GM23338 (cell line): ENCODE data around the gene PRSS27.

ENCODE experiments used
- CREB1 ChIP-seq: fragments of 250-450 bp; sonication (Bioruptor Pico); IDR thresholded peaks from 2 replicates; pipeline ENCODE4 v1.5.0; 2020; ENCODE audit warnings: low read depth, mild to moderate bottlenecking, moderate library complexity
- EZH2 ChIP-seq: fragments of 200-600 bp; sonication (generic); IDR thresholded peaks from one replicate; pipeline ENCODE4 v1.8.0; 2017; ENCODE audit warnings: antibody characterized with exemption, mild to moderate bottlenecking, low read depth; ENCODE audit not compliant: unreplicated experiment
- EZH2phosphoT487 ChIP-seq: fragments of 200-600 bp; sonication (generic); IDR thresholded peaks from one replicate; pipeline ENCODE4 v1.8.1; 2018; ENCODE audit warnings: antibody characterized with exemption; ENCODE audit not compliant: unreplicated experiment
- JUNB ChIP-seq: IDR thresholded peaks from one replicate; pipeline ENCODE4 v1.6.1; 2016; ENCODE audit warnings: antibody characterized with exemption; ENCODE audit not compliant: unreplicated experiment
- POLR2AphosphoS5 ChIP-seq: IDR thresholded peaks from 2 replicates; pipeline ENCODE4 v1.6.1; 2016; ENCODE audit warnings: antibody characterized with exemption, low read depth
- ZNF114 ChIP-seq: fragments of 250-450 bp; sonication (Bioruptor Pico); IDR thresholded peaks from 2 replicates; pipeline ENCODE4 v1.5.0; 2020; ENCODE audit warnings: mild to moderate bottlenecking, moderate library complexity
- ZNF331 ChIP-seq: fragments of 250-450 bp; sonication (Bioruptor Pico); IDR thresholded peaks from 2 replicates; pipeline ENCODE4 v1.5.0; 2020; ENCODE audit warnings: low read depth, mild to moderate bottlenecking, moderate library complexity
- TF ChIP-seq, protein P1 (sequence below), 2 experiments: fragments of 200-600 bp in 1 of 2; sonication (generic) in 1 of 2; conservative IDR thresholded peaks; 2 replicates each; pipeline versions ENCODE4 v1.5.1 to v1.6.1; 2016 to 2017; ENCODE audit warnings: antibody characterized with exemption in 2 of 2, low read depth in 2 of 2, mild to moderate bottlenecking in 2 of 2, moderate library complexity in 1 of 2
- TF ChIP-seq, protein P2 (sequence below): IDR thresholded peaks from one replicate; pipeline ENCODE4 v1.6.1; 2018; ENCODE audit warnings: antibody characterized with exemption; ENCODE audit not compliant: unreplicated experiment
- TF ChIP-seq, protein P3 (sequence below): IDR thresholded peaks from 2 replicates; pipeline ENCODE4 v1.6.1; 2016; ENCODE audit warnings: antibody characterized with exemption

DNA sequence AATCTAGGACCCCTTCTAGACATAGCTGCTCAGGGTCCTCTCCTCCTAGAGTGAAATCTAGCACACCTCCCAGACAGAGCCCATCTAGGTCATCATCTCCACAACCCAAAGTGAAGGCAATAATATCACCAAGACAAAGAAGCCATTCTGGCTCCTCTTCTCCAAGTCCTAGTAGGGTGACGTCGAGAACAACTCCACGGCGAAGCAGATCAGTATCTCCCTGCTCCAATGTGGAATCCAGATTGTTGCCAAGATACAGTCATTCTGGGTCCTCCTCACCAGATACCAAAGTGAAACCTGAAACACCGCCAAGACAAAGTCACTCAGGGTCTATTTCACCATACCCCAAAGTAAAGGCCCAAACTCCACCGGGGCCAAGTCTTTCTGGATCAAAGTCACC, 43.1 kb upstream of the PRSS27 start:
- TF ChIP-seq, protein P1, sequence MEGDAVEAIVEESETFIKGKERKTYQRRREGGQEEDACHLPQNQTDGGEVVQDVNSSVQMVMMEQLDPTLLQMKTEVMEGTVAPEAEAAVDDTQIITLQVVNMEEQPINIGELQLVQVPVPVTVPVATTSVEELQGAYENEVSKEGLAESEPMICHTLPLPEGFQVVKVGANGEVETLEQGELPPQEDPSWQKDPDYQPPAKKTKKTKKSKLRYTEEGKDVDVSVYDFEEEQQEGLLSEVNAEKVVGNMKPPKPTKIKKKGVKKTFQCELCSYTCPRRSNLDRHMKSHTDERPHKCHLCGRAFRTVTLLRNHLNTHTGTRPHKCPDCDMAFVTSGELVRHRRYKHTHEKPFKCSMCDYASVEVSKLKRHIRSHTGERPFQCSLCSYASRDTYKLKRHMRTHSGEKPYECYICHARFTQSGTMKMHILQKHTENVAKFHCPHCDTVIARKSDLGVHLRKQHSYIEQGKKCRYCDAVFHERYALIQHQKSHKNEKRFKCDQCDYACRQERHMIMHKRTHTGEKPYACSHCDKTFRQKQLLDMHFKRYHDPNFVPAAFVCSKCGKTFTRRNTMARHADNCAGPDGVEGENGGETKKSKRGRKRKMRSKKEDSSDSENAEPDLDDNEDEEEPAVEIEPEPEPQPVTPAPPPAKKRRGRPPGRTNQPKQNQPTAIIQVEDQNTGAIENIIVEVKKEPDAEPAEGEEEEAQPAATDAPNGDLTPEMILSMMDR (conservative IDR thresholded peaks at IDR 0.05; ENCODE audit: low read depth in 2 of 2), result no peak
- TF ChIP-seq POLR2AphosphoS5, result no peak
- TF ChIP-seq EZH2phosphoT487, result no peak
- TF ChIP-seq, protein P2, sequence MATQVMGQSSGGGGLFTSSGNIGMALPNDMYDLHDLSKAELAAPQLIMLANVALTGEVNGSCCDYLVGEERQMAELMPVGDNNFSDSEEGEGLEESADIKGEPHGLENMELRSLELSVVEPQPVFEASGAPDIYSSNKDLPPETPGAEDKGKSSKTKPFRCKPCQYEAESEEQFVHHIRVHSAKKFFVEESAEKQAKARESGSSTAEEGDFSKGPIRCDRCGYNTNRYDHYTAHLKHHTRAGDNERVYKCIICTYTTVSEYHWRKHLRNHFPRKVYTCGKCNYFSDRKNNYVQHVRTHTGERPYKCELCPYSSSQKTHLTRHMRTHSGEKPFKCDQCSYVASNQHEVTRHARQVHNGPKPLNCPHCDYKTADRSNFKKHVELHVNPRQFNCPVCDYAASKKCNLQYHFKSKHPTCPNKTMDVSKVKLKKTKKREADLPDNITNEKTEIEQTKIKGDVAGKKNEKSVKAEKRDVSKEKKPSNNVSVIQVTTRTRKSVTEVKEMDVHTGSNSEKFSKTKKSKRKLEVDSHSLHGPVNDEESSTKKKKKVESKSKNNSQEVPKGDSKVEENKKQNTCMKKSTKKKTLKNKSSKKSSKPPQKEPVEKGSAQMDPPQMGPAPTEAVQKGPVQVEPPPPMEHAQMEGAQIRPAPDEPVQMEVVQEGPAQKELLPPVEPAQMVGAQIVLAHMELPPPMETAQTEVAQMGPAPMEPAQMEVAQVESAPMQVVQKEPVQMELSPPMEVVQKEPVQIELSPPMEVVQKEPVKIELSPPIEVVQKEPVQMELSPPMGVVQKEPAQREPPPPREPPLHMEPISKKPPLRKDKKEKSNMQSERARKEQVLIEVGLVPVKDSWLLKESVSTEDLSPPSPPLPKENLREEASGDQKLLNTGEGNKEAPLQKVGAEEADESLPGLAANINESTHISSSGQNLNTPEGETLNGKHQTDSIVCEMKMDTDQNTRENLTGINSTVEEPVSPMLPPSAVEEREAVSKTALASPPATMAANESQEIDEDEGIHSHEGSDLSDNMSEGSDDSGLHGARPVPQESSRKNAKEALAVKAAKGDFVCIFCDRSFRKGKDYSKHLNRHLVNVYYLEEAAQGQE, result no peak
- TF ChIP-seq, protein P3, sequence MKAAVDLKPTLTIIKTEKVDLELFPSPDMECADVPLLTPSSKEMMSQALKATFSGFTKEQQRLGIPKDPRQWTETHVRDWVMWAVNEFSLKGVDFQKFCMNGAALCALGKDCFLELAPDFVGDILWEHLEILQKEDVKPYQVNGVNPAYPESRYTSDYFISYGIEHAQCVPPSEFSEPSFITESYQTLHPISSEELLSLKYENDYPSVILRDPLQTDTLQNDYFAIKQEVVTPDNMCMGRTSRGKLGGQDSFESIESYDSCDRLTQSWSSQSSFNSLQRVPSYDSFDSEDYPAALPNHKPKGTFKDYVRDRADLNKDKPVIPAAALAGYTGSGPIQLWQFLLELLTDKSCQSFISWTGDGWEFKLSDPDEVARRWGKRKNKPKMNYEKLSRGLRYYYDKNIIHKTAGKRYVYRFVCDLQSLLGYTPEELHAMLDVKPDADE, result no peak
- TF ChIP-seq EZH2, result no peak
- TF ChIP-seq CREB1, result no peak
- TF ChIP-seq JUNB, result no peak
- TF ChIP-seq ZNF114 (CRISPR knock-in tag), result no peak
- no peak for TF ChIP-seq ZNF331 (CRISPR knock-in tag)
